GM12891 (cell line): ENCODE results near the gene TEDC1.

Experiments used
- POLR2A ChIP-seq: IDR thresholded peaks from 2 replicates; pipeline ENCODE4 v1.6.1; 2011; ENCODE audit warnings: low read depth, low read length, control low read depth
- POLR2AphosphoS5 ChIP-seq: IDR thresholded peaks from 2 replicates; pipeline ENCODE4 v1.6.1; 2011; ENCODE audit warnings: low read depth, low read length, control low read depth
- SPI1 ChIP-seq: IDR thresholded peaks from 2 replicates; pipeline ENCODE4 v1.6.1; 2011; ENCODE audit warnings: low read depth, low read length, control low read depth

- TF ChIP-seq SPI1 (no peak), POLR2A (no peak), POLR2AphosphoS5 (no peak)
Observed at GRCh38 chr14:105453847-105454246, 37.2 kb upstream of the TEDC1 start.
